Measurements from ENCODE around the gene GALNT6. TPM values are rescaled to one million over a fixed set of nuclear protein-coding genes. Genes with fewer than 3 reads are reported as not detected.
A peak's percentile ranks its signal among the peaks of the same experiment; 100 is the strongest.

Gene GALNT6
- polyA plus RNA-seq, 6 donors from 2014 or later: 3.3 to 25.6 (median 13.2) TPM

DNA sequence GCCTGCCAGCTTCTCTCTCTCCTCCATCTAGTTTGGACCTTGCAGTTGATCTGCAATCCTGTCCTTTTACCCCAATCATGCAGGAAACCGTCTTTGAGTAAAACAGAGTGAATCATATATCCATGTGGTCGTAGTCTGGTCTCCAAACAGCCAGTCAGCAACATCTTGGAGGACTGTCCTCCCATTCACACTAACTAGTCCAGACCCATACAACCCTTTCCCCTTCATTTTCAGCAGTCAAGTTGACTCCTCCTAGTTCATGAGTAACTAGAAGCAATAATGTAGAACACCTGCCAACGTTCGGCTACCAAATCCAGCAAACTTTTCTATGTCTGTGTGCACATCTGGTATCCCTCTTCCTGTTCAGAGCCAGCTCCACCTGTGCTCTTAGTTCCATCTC lies 56.4 kb downstream of the GALNT6 start:
- H3K9me3 Mint-ChIP-seq: no peaks in the 10 kb centered on the region
- peak overlapping the region in 1 of 6 donors; percentile 58 for H3K27ac Mint-ChIP-seq
- no peaks in the 10 kb centered on the region for H3K36me3 Mint-ChIP-seq
- peaks cover 14 to 16% (median 16%) of the 10 kb centered on the region in 3 donors for H3K4me1 Mint-ChIP-seq
- H3K27me3 Mint-ChIP-seq: peaks cover 0 to 5% (median 5%) of the 10 kb centered on the region in 3 donors
- DNase-seq: no peak
- no peak for ATAC-seq (ENCODE audit: low read depth in 2 of 2)
- no peak overlapping the region for H3K4me3 Mint-ChIP-seq

DNA sequence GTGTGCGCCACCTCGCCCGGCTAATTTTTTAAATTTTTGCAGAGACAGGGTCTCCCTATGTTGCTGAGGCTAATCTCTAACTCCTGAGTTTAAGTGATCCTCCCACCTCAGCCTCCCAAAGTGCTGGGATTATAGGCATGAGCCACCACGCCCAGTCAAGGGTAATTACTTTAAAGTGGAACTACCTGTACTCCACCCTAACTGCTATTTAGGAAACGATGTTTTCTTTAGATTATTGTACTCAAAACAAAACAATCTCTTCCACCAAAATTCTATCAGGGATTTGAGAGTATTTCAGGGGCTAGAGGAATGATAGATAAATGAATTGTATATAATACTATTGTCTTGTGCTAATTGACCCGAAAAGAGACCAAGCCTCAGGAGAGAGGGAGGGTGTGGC lies 57.7 kb downstream of the GALNT6 start:
- peak overlapping the region in 2 of 6 donors; percentile 1 to 68 for H3K27ac Mint-ChIP-seq

DNA sequence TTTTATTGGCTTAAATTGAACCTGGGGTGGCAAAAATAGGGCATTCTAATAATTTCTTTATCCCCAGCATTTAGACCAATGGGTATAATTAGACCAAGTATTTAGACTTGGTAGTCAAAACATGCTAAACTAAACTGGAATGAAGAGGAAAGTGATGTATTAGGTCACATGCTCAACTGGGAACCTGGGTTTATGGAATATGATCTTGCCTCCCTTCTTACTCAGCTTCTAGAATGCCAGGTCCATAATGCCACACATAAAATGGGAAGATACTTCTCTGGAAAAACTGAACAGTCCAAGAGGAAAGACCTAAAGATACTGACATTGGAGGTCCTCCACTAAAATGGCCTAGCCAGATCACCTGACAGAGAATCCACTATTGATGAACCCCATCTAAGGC lies 61.0 kb downstream of the GALNT6 start:
- H3K27ac Mint-ChIP-seq: peak overlapping the region in 2 of 6 donors; percentile 11 to 14
- H3K9me3 Mint-ChIP-seq: no peaks in the 10 kb centered on the region
- peaks cover 33 to 57% (median 37%) of the 10 kb centered on the region in 3 donors for H3K4me1 Mint-ChIP-seq
- no peaks in the 10 kb centered on the region for H3K27me3 Mint-ChIP-seq
- no peaks in the 10 kb centered on the region for H3K36me3 Mint-ChIP-seq
- ATAC-seq (ENCODE audit: low read depth in 2 of 2) (no peak), DNase-seq (no peak)
- peak overlapping the region in 5 of 8 donors; percentile 1 to 56 (median 23) for H3K4me3 Mint-ChIP-seq

More for the DNA sequence above, 57.7 kb downstream of the GALNT6 start:
- no peaks in the 10 kb centered on the region for H3K36me3 Mint-ChIP-seq
- DNase-seq (no peak), ATAC-seq (ENCODE audit: low read depth in 2 of 2) (no peak)
- peaks cover 23 to 26% (median 24%) of the 10 kb centered on the region in 3 donors for H3K4me1 Mint-ChIP-seq
- H3K27me3 Mint-ChIP-seq: peaks cover 0 to 5% (median 5%) of the 10 kb centered on the region in 3 donors
- H3K4me3 Mint-ChIP-seq: no peak overlapping the region
- no peaks in the 10 kb centered on the region for H3K9me3 Mint-ChIP-seq

- H3K36me3 Mint-ChIP-seq: no peaks in the 10 kb centered on the region
- no peaks in the 10 kb centered on the region for H3K27me3 Mint-ChIP-seq
- DNase-seq (no peak), ATAC-seq (ENCODE audit: low read depth in 2 of 2) (no peak)
- peaks cover 37 to 61% (median 42%) of the 10 kb centered on the region in 3 donors for H3K4me1 Mint-ChIP-seq
- peaks cover 0 to 2% (median 0%) of the 10 kb centered on the region in 7 donors for H3K9me3 Mint-ChIP-seq
- peak overlapping the region in 6 of 8 donors; percentile 1 to 56 (median 24) for H3K4me3 Mint-ChIP-seq
- H3K27ac Mint-ChIP-seq: peak overlapping the region in 4 of 6 donors; percentile 6 to 31 (median 12)
Observed at GRCh38 chr12:51329742-51330141, 61.5 kb downstream of the GALNT6 start.

- ATAC-seq (ENCODE audit: low read depth in 2 of 2) (no peak), DNase-seq (no peak)
- peaks cover 0 to 2% (median 0%) of the 10 kb centered on the region in 7 donors for H3K9me3 Mint-ChIP-seq
- H3K27me3 Mint-ChIP-seq: no peaks in the 10 kb centered on the region
- H3K4me1 Mint-ChIP-seq: peaks cover 42 to 66% (median 45%) of the 10 kb centered on the region in 3 donors
- H3K27ac Mint-ChIP-seq: peak overlapping the region in 1 of 6 donors; percentile 43
- H3K36me3 Mint-ChIP-seq: no peaks in the 10 kb centered on the region
- peak overlapping the region in 2 of 8 donors; percentile 53 to 80 for H3K4me3 Mint-ChIP-seq
Observed at GRCh38 chr12:51328587-51328986, 62.6 kb downstream of the GALNT6 start.

DNA sequence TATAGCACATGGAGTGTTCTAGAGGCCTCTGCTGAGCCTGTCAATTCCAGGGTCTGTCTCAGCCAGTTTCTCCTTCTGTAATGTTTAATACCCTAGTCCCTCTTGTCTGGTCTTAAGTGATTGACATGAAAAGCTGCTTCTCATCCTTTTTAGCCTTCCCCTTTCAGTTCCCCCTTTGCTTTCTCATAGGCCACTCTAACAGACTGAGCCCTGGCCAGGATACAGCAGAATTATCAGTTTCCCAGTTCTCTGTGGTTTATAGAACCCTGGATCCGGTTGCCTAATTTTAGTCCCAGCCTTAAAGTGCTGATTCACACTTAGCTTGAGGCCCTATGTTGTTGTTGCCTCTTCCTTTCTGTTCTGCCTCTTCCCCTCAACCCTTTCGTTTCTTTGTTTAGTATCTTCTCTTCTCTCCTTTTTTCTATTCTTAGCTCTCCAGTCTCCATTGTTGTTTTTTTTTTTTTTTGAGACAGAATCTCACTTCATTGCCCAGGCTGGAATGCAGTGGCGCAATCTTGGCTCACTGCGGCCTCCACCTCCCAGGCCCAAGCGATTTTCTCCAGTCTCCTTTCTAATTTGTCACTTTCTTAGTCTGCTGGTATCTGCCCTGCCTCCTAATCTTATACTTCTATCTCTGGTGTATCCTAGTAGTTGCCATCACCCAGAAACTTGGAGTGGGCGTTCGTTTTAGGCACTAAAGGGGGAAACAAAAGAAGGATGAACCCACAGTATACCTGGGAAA lies 64.3 kb downstream of the GALNT6 start:
- H3K27ac Mint-ChIP-seq: peak overlapping the region; percentile 63 to 96 (median 88)
- peaks cover 0 to 2% (median 0%) of the 10 kb centered on the region in 7 donors for H3K9me3 Mint-ChIP-seq
- H3K36me3 Mint-ChIP-seq: peaks cover 3 to 10% of the 10 kb centered on the region in 2 donors
- H3K4me3 Mint-ChIP-seq: peak overlapping the region; percentile 58 to 92 (median 72)
- H3K27me3 Mint-ChIP-seq: no peaks in the 10 kb centered on the region
- peak; percentile 69 for DNase-seq
- peaks cover 60 to 83% (median 62%) of the 10 kb centered on the region in 3 donors for H3K4me1 Mint-ChIP-seq
- ATAC-seq (ENCODE audit: low read depth in 2 of 2): peak; percentile 52 to 61

- Mint-ChIP-seq H3K27me3 (no peaks in the 10 kb centered on the region), H3K4me1 (peaks cover 76 to 92% (median 78%) of the 10 kb centered on the region in 3 donors), H3K9me3 (peaks cover 0 to 2% (median 0%) of the 10 kb centered on the region in 7 donors), H3K4me3 (peak overlapping the region in 6 of 8 donors; percentile 46 to 89 (median 70)), H3K27ac (peak overlapping the region; percentile 76 to 98 (median 88)), H3K36me3 (peaks cover 6 to 12% of the 10 kb centered on the region in 2 donors)
- no peak for DNase-seq
- ATAC-seq (ENCODE audit: low read depth in 2 of 2): no peak
Observed at GRCh38 chr12:51324953-51325352, 66.3 kb downstream of the GALNT6 start.

- peak within 1 kb of the TSS; percentile 83 to 99 (median 98) for H3K27ac Mint-ChIP-seq
- H3K4me3 Mint-ChIP-seq: peak within 1 kb of the TSS; percentile 70 to 98 (median 94)
- H3K27me3 Mint-ChIP-seq: no peaks in the 10 kb centered on the region
- DNase-seq: peak; percentile 96
- H3K4me1 Mint-ChIP-seq: peaks cover 76 to 92% (median 78%) of the 10 kb centered on the region in 3 donors
- peak; percentile 80 to 83 for ATAC-seq (ENCODE audit: low read depth in 2 of 2)
- H3K9me3 Mint-ChIP-seq: peaks cover 0 to 2% (median 0%) of the 10 kb centered on the region in 7 donors
- peaks cover 6 to 12% of the 10 kb centered on the region in 2 donors for H3K36me3 Mint-ChIP-seq
Observed at GRCh38 chr12:51323966-51324895, 67.0 kb downstream of the GALNT6 start, which contains the start of gene BIN2. Gene BIN2 (minus strand): TSS chr12:51324174. CDS start chr12:51324102, 72 bp downstream.

DNA sequence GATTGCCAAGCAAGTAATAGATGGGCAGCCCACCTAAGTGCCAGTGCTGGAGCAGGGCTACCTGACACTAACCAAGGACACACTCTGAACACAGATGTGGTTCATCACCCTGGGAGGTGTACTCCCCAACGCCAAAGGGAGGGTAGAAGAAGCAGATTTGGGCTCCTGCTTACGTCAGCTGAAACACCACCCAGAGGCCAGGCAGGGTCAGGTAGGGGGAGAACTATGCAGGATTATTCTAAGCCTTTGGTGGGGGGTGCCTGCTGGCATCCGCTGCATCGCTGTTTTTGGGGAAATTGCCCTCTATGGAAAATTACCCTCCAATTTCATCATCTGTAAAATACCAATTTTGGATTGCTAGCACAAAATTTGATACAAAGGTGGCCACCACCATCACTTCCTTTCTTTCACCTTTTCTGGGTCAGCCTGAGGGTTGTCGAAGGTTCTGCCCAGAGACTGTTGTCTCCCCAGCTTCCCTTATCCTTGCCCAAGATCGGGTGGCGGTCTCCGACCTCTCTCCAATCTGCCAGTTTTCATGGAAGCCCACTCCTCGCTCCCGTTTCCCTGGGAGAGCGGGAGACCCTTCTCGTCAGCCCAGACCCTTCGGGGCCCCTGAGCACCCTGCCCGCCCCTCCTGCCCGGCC lies 67.8 kb downstream of the GALNT6 start:
- H3K27ac Mint-ChIP-seq: peak overlapping the region; percentile 83 to 99 (median 98)
- peaks cover 0 to 2% (median 0%) of the 10 kb centered on the region in 7 donors for H3K9me3 Mint-ChIP-seq
- no peaks in the 10 kb centered on the region for H3K27me3 Mint-ChIP-seq
- H3K36me3 Mint-ChIP-seq: peaks cover 6 to 12% of the 10 kb centered on the region in 2 donors
- H3K4me3 Mint-ChIP-seq: peak overlapping the region; percentile 70 to 98 (median 94)
- peak; percentile 51 to 55 for ATAC-seq (ENCODE audit: low read depth in 2 of 2)
- peak; percentile 64 for DNase-seq
- peaks cover 81 to 92% (median 82%) of the 10 kb centered on the region in 3 donors for H3K4me1 Mint-ChIP-seq

DNA sequence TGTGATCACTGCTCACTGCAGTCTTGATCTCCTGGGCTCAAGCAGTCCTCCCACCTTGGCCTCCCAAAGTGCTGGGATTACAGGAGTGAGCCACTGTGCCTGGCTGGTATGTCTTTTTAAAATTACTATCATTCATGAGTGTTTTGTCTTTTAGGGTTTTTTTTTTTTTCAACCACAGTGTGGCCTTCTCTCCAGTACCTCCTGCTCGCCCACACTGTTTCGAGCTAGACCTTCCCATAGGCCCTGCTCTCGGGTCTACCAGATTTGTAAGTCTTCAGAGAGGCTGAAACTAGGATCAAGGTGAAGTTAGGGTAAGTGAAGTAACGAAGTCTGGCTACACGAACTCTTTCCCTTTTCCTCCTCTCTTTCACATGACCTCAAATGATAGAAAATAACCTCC lies 68.8 kb downstream of the GALNT6 start:
- peaks cover 6 to 12% of the 10 kb centered on the region in 2 donors for H3K36me3 Mint-ChIP-seq
- DNase-seq (no peak), ATAC-seq (ENCODE audit: low read depth in 2 of 2) (no peak)
- no peaks in the 10 kb centered on the region for H3K27me3 Mint-ChIP-seq
- peaks cover 87 to 90% (median 90%) of the 10 kb centered on the region in 3 donors for H3K4me1 Mint-ChIP-seq
- peak overlapping the region; percentile 83 to 99 (median 98) for H3K27ac Mint-ChIP-seq
- peak overlapping the region; percentile 70 to 98 (median 94) for H3K4me3 Mint-ChIP-seq
- peaks cover 0 to 2% (median 0%) of the 10 kb centered on the region in 7 donors for H3K9me3 Mint-ChIP-seq

DNA sequence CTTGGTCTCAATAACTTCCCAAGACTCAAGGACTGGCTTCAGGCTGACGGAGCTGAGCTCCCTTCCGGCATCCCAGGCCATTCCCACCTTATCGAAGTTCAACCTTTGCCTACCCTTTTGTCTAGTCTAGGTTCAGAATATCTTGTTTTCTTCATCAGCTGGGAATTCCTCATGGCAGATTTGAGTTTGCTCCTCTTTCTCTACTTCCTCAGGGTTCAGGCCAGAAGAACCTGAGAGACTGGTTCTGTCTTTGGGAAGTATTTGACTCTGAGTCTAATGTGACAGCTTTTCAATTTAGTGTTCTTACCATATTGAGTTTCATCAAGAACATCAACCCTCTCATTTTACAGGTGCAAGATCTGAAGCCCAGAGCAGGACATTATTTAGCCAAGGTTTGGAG lies 69.3 kb downstream of the GALNT6 start:
- H3K4me3 Mint-ChIP-seq: peak overlapping the region; percentile 70 to 98 (median 89)
- peaks cover 0 to 2% (median 0%) of the 10 kb centered on the region in 7 donors for H3K9me3 Mint-ChIP-seq
- DNase-seq (no peak), ATAC-seq (ENCODE audit: low read depth in 2 of 2) (no peak)
- H3K27me3 Mint-ChIP-seq: no peaks in the 10 kb centered on the region
- H3K36me3 Mint-ChIP-seq: peaks cover 6 to 12% of the 10 kb centered on the region in 2 donors
- peak overlapping the region; percentile 19 to 99 (median 84) for H3K27ac Mint-ChIP-seq
- peaks cover 87 to 90% (median 90%) of the 10 kb centered on the region in 3 donors for H3K4me1 Mint-ChIP-seq

DNA sequence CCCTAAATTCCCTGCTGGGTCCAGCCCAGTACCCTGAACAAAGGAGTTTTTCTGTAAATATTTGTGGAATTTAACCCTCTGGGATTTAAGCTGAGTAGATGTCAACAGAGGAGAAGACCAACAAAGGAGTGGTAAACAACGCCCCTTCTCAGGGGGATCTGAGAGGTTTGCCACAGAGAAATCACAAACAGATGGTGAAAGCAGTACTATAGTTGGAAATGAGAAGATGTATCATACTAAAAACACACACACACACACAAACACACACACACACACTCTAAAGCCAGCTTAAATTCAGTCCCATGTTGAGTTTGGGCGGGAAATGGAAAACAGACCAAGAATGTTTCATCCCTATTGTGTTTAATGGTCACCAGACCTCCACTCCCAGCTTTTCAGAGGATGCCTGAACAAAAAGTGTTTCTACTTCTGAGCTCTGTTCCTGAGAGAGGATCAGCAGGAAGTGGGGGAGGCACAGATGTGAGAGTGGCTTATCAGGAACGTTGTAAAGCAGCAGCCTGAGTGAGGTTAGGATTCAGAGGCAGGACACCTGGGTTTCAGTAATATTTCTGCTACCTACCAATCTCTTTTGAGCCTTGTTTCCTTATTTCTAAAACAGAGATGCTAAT lies 70.4 kb downstream of the GALNT6 start:
- H3K4me3 Mint-ChIP-seq: peak overlapping the region; percentile 62 to 98 (median 88)
- ATAC-seq (ENCODE audit: low read depth in 2 of 2): no peak
- H3K4me1 Mint-ChIP-seq: peaks cover 83 to 89% (median 84%) of the 10 kb centered on the region in 3 donors
- H3K36me3 Mint-ChIP-seq: peaks cover 6 to 12% of the 10 kb centered on the region in 2 donors
- no peaks in the 10 kb centered on the region for H3K27me3 Mint-ChIP-seq
- DNase-seq: no peak
- H3K9me3 Mint-ChIP-seq: peaks cover 0 to 2% (median 0%) of the 10 kb centered on the region in 7 donors
- peak overlapping the region; percentile 66 to 99 (median 80) for H3K27ac Mint-ChIP-seq

All from naive B cell (primary cell).